ENCODE results near the gene TP53RK.

TP53RK gene

GRCh38 chr20:46691196-46691595 lies 2.0 kb upstream of the TP53RK start:
- no peak overlapping the region for H3K18ac ChIP-seq (ENCODE audit: low read length)
- no peak overlapping the region for H2AK5ac ChIP-seq (ENCODE audit: low read length)
- H3K79me2 ChIP-seq (ENCODE audit: control insufficient read depth, insufficient read depth, low read length, poor library complexity): peaks cover 14% of the 10 kb centered on the region
- DNase-seq: no peak
- no peak overlapping the region for H3K9ac ChIP-seq (ENCODE audit: low read length)
- no peak overlapping the region for H3K4ac ChIP-seq (ENCODE audit: low read depth, low read length)
- H3K14ac ChIP-seq (ENCODE audit: low read length): no peak overlapping the region
- peaks cover 0 to 5% of the 10 kb centered on the region in 2 experiments for H3K4me1 ChIP-seq (ENCODE audit: control insufficient read depth in 1 of 2, insufficient read depth in 2 of 2, low read length in 2 of 2)
- H2BK12ac ChIP-seq (ENCODE audit: low read length): no peak overlapping the region
- WGBS (ENCODE audit: extremely low coverage, insufficient coverage, insufficient read length): no CpG with 5 or more reads among the region's 4 CpGs
- H2BK5ac ChIP-seq (ENCODE audit: low read depth, low read length, poor library complexity): no peak overlapping the region
- H4K12ac ChIP-seq (ENCODE audit: low read depth, low read length): no peak overlapping the region
- no peaks in the 10 kb centered on the region for H3K27me3 ChIP-seq (ENCODE audit: insufficient read depth, low read length)
- no peak overlapping the region for H3K4me3 ChIP-seq (ENCODE audit: low read depth, low read length)
- no peak overlapping the region for H3K4me2 ChIP-seq (ENCODE audit: low read length)
- peaks cover 3 to 4% of the 10 kb centered on the region in 2 experiments for H3K36me3 ChIP-seq (ENCODE audit: control insufficient read depth in 1 of 2, insufficient read depth in 2 of 2, low read length in 2 of 2)
- H2AFZ ChIP-seq (ENCODE audit: insufficient read depth, low read length, poor library complexity): no peak overlapping the region
- no peak overlapping the region for H4K91ac ChIP-seq (ENCODE audit: low read depth, low read length)
- peaks cover 8% of the 10 kb centered on the region for H3K79me1 ChIP-seq (ENCODE audit: low read length)
- H3K9me3 ChIP-seq (ENCODE audit: insufficient read depth, low read depth, low read length): no peaks in the 10 kb centered on the region
- H3K27ac ChIP-seq (ENCODE audit: low read depth, low read length): no peak overlapping the region
- H3K23ac ChIP-seq (ENCODE audit: low read length): no peak overlapping the region
- H4K8ac ChIP-seq (ENCODE audit: low read depth, low read length): no peak overlapping the region
- H2BK120ac ChIP-seq (ENCODE audit: insufficient read depth, low read length, poor library complexity): no peak overlapping the region

GRCh38 chr20:46690219-46691106 lies 1.2 kb upstream of the TP53RK start:
- 100% methylated on average over 3 of the region's 13 CpGs for WGBS (ENCODE audit: extremely low coverage, insufficient coverage, insufficient read length)
- no peak overlapping the region for H2BK12ac ChIP-seq (ENCODE audit: low read length)
- no peak overlapping the region for H3K18ac ChIP-seq (ENCODE audit: low read length)
- peak overlapping the region; percentile 11 for H3K14ac ChIP-seq (ENCODE audit: low read length)
- no peak overlapping the region for H3K23ac ChIP-seq (ENCODE audit: low read length)
- H3K79me2 ChIP-seq (ENCODE audit: control insufficient read depth, insufficient read depth, low read length, poor library complexity): peaks cover 14% of the 10 kb centered on the region
- no peak overlapping the region for H2BK5ac ChIP-seq (ENCODE audit: low read depth, low read length, poor library complexity)
- no peak overlapping the region for H4K12ac ChIP-seq (ENCODE audit: low read depth, low read length)
- peaks cover 3 to 4% of the 10 kb centered on the region in 2 experiments for H3K36me3 ChIP-seq (ENCODE audit: control insufficient read depth in 1 of 2, insufficient read depth in 2 of 2, low read length in 2 of 2)
- H3K4me2 ChIP-seq (ENCODE audit: low read length): peak overlapping the region; percentile 72
- no peak overlapping the region for H4K91ac ChIP-seq (ENCODE audit: low read depth, low read length)
- peaks cover 8% of the 10 kb centered on the region for H3K79me1 ChIP-seq (ENCODE audit: low read length)
- no peaks in the 10 kb centered on the region for H3K9me3 ChIP-seq (ENCODE audit: insufficient read depth, low read depth, low read length)
- no peak overlapping the region for H4K8ac ChIP-seq (ENCODE audit: low read depth, low read length)
- no peak overlapping the region for H3K9ac ChIP-seq (ENCODE audit: low read length)
- H2AFZ ChIP-seq (ENCODE audit: insufficient read depth, low read length, poor library complexity): no peak overlapping the region
- no peak overlapping the region for H3K27ac ChIP-seq (ENCODE audit: low read depth, low read length)
- H3K4me3 ChIP-seq (ENCODE audit: low read depth, low read length): no peak overlapping the region
- H3K27me3 ChIP-seq (ENCODE audit: insufficient read depth, low read length): no peaks in the 10 kb centered on the region
- no peak overlapping the region for H3K4ac ChIP-seq (ENCODE audit: low read depth, low read length)
- peak in 1 of 2 donors; percentile 22 for DNase-seq
- peaks cover 0 to 5% of the 10 kb centered on the region in 2 experiments for H3K4me1 ChIP-seq (ENCODE audit: control insufficient read depth in 1 of 2, insufficient read depth in 2 of 2, low read length in 2 of 2)
- H2AK5ac ChIP-seq (ENCODE audit: low read length): no peak overlapping the region
- H2BK120ac ChIP-seq (ENCODE audit: insufficient read depth, low read length, poor library complexity): no peak overlapping the region

GRCh38 chr20:46689754-46690085 lies 476 bp upstream of the TP53RK start:
- Histone ChIP-seq H3K4me1 (ENCODE audit: control insufficient read depth in 1 of 2, insufficient read depth in 2 of 2, low read length in 2 of 2) (peaks cover 0 to 5% of the 10 kb centered on the region in 2 experiments), H3K4me3 (ENCODE audit: low read depth, low read length) (no peak overlapping the region), H2AK5ac (ENCODE audit: low read length) (no peak overlapping the region), H3K4me2 (ENCODE audit: low read length) (peak overlapping the region; percentile 72), H3K27ac (ENCODE audit: low read depth, low read length) (peak overlapping the region; percentile 32), H4K8ac (ENCODE audit: low read depth, low read length) (no peak overlapping the region), H3K79me2 (ENCODE audit: control insufficient read depth, insufficient read depth, low read length, poor library complexity) (peaks cover 14% of the 10 kb centered on the region), H3K23ac (ENCODE audit: low read length) (no peak overlapping the region), H3K4ac (ENCODE audit: low read depth, low read length) (no peak overlapping the region), H4K12ac (ENCODE audit: low read depth, low read length) (no peak overlapping the region), H3K14ac (ENCODE audit: low read length) (no peak overlapping the region), H4K91ac (ENCODE audit: low read depth, low read length) (no peak overlapping the region), H2AFZ (ENCODE audit: insufficient read depth, low read length, poor library complexity) (no peak overlapping the region), H3K9me3 (ENCODE audit: insufficient read depth, low read depth, low read length) (no peaks in the 10 kb centered on the region), H3K9ac (ENCODE audit: low read length) (peak overlapping the region; percentile 88), H2BK5ac (ENCODE audit: low read depth, low read length, poor library complexity) (no peak overlapping the region), H3K79me1 (ENCODE audit: low read length) (peaks cover 8% of the 10 kb centered on the region), H2BK12ac (ENCODE audit: low read length) (no peak overlapping the region), H3K18ac (ENCODE audit: low read length) (no peak overlapping the region), H3K27me3 (ENCODE audit: insufficient read depth, low read length) (no peaks in the 10 kb centered on the region), H2BK120ac (ENCODE audit: insufficient read depth, low read length, poor library complexity) (no peak overlapping the region), H3K36me3 (ENCODE audit: control insufficient read depth in 1 of 2, insufficient read depth in 2 of 2, low read length in 2 of 2) (peaks cover 4% of the 10 kb centered on the region in 2 experiments)
- WGBS (ENCODE audit: extremely low coverage, insufficient coverage, insufficient read length): no CpG with 5 or more reads among the region's 12 CpGs
- no peak for DNase-seq

DNA sequence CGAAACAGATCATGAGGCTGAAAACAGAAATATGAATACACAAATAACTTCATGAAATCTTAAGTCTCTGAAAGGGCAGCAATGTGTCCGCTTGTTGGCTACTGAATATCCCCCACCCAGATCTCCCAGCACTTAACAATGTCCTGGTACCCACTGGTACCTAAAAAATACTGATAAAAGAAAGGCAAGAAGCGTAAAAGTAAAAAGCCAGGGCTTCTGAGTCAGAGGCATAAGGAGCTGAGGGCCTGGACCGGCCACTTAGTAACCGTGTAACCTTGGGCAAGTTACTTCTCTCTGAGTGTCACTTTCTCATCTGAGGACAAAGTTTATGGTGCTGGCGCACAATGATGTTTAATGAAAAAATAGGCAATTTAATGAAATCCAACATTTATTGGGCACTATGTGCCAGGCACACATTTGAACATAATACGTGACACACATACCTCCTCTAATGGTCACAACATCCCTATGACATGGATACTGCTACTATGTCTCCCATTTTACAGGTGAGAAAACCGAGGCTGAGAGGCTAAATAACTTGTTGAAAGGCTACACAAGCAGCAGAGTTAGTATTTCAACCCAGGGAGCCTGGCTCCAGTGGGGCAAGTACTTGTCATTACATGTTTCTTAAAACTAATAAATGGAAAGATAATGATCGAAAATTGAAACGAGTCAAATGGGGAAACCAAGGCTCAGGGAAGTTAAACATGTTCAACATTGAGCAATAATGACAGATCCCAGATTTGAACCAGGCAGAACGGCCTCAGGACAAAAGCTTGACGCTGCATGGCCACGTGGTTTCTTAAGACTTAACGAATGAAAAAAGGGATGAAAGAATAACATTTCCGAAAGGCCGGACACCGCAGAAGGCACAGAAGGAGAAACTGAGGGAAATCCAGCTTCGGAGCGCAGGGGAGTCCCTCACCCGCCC lies 828 bp downstream of the TP53RK start:
- peak in 1 of 2 donors; percentile 65 for DNase-seq
- peak overlapping the region; percentile 84 for H4K91ac ChIP-seq (ENCODE audit: low read depth, low read length)
- H3K36me3 ChIP-seq (ENCODE audit: control insufficient read depth in 1 of 2, insufficient read depth in 2 of 2, low read length in 2 of 2): peaks cover 4% of the 10 kb centered on the region in 2 experiments
- peaks cover 4 to 13% of the 10 kb centered on the region in 2 experiments for H3K4me1 ChIP-seq (ENCODE audit: control insufficient read depth in 1 of 2, insufficient read depth in 2 of 2, low read length in 2 of 2)
- H3K9ac ChIP-seq (ENCODE audit: low read length): peak overlapping the region; percentile 99
- peak overlapping the region; percentile 99 for H4K8ac ChIP-seq (ENCODE audit: low read depth, low read length)
- peak overlapping the region; percentile 91 for H3K18ac ChIP-seq (ENCODE audit: low read length)
- peak overlapping the region; percentile 70 for H3K4me2 ChIP-seq (ENCODE audit: low read length)
- peak overlapping the region; percentile 95 for H2BK5ac ChIP-seq (ENCODE audit: low read depth, low read length, poor library complexity)
- H3K14ac ChIP-seq (ENCODE audit: low read length): peak overlapping the region; percentile 99
- H2AK5ac ChIP-seq (ENCODE audit: low read length): peak overlapping the region; percentile 73
- H3K79me1 ChIP-seq (ENCODE audit: low read length): peaks cover 8% of the 10 kb centered on the region
- peak overlapping the region; percentile 93 for H2BK120ac ChIP-seq (ENCODE audit: insufficient read depth, low read length, poor library complexity)
- peak overlapping the region; percentile 99 for H3K27ac ChIP-seq (ENCODE audit: low read depth, low read length)
- H2BK12ac ChIP-seq (ENCODE audit: low read length): no peak overlapping the region
- H2AFZ ChIP-seq (ENCODE audit: insufficient read depth, low read length, poor library complexity): peak overlapping the region; percentile 85
- H3K79me2 ChIP-seq (ENCODE audit: control insufficient read depth, insufficient read depth, low read length, poor library complexity): peaks cover 14% of the 10 kb centered on the region
- no CpG with 5 or more reads among the region's 20 CpGs for WGBS (ENCODE audit: extremely low coverage, insufficient coverage, insufficient read length)
- H4K12ac ChIP-seq (ENCODE audit: low read depth, low read length): peak overlapping the region; percentile 91
- peak overlapping the region; percentile 92 for H3K4ac ChIP-seq (ENCODE audit: low read depth, low read length)
- no peak overlapping the region for H3K23ac ChIP-seq (ENCODE audit: low read length)
- no peaks in the 10 kb centered on the region for H3K9me3 ChIP-seq (ENCODE audit: insufficient read depth, low read depth, low read length)
- H3K27me3 ChIP-seq (ENCODE audit: insufficient read depth, low read length): no peaks in the 10 kb centered on the region
- H3K4me3 ChIP-seq (ENCODE audit: low read depth, low read length): peak overlapping the region; percentile 96

Measured in trophoblast cell (in vitro differentiated cells and primary cell).